ENCODE results near the gene GPRIN3.

DNA sequence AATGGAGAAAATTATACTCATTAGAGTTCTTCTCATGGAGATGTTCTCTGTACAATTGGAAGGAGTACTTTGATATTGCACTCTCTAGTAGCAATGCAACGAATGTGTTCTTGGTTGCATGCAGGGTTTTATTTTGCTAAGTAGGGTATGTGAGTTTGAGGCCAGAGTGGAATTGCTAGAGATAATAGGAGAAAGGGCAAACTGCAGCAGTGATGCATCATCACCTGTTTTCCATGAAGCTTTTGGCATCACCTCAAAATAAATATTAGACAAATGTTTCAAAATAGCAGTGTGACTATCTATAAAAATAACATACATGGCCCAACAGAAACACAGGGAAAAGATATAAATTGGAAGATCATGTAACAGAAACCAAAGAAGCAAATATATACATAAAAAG, 103.0 kb downstream of the GPRIN3 start:
- TF ChIP-seq, protein P1, sequence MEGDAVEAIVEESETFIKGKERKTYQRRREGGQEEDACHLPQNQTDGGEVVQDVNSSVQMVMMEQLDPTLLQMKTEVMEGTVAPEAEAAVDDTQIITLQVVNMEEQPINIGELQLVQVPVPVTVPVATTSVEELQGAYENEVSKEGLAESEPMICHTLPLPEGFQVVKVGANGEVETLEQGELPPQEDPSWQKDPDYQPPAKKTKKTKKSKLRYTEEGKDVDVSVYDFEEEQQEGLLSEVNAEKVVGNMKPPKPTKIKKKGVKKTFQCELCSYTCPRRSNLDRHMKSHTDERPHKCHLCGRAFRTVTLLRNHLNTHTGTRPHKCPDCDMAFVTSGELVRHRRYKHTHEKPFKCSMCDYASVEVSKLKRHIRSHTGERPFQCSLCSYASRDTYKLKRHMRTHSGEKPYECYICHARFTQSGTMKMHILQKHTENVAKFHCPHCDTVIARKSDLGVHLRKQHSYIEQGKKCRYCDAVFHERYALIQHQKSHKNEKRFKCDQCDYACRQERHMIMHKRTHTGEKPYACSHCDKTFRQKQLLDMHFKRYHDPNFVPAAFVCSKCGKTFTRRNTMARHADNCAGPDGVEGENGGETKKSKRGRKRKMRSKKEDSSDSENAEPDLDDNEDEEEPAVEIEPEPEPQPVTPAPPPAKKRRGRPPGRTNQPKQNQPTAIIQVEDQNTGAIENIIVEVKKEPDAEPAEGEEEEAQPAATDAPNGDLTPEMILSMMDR (conservative IDR thresholded peaks at IDR 0.05; ENCODE audit: low read depth, low read length): no peak
- TF ChIP-seq EZH2 (IDR thresholded peaks at IDR 0.05; ENCODE audit: borderline replicate concordance, low read depth, low read length, poor library complexity, severe bottlenecking): no peak

Measured in A673 (cell line).